ENCODE data around the gene CDC45. TPM values are rescaled to one million over a fixed set of nuclear protein-coding genes. Genes with fewer than 3 reads are reported as not detected.

The CDC45 gene
- total RNA-seq, 1 experiment from 2014 or later, result 44.6 TPM

DNA sequence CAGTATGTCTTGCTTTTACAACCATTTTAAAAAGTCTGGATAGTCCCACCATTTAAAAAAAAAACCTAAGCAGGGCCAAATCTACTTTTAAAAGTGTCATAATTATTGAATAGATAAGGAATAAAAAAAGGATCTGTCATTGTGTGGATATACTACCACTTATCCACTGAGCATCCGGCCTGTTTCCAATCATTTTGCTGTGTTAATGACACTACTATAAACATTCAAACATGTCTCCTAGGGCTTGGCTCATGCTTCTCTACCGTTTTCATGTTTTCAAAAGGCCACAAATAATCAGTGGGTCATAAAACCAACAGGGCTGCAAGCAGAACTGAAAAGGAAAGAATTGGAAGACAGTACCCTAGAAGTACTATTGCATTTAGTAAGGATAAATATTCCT, 19.7 kb upstream of the CDC45 start:
- H3K36me3 ChIP-seq (ENCODE audit: control insufficient read depth, insufficient read depth, low read length), result peaks cover 1% of the 10 kb centered on the region; the same call in 1 of the 2 replicates
- Mint-ChIP-seq H3K4me1 (ENCODE audit: low read depth, unreplicated experiment) (no peaks in the 10 kb centered on the region), H3K4me3 (ENCODE audit: unreplicated experiment) (no peak overlapping the region), H3K36me3 (ENCODE audit: insufficient read depth, unreplicated experiment) (peaks cover 64% of the 10 kb centered on the region), H3K27me3 (ENCODE audit: insufficient read depth, unreplicated experiment) (no peaks in the 10 kb centered on the region), H3K9me3 (ENCODE audit: unreplicated experiment) (no peaks in the 10 kb centered on the region), H3K27ac (ENCODE audit: unreplicated experiment) (no peak overlapping the region)
- H3K27me3 ChIP-seq (replicated peaks; ENCODE audit: control insufficient read depth, insufficient read depth, low read length), result no peaks in the 10 kb centered on the region
- DNase-seq, result no peak
- ChIA-PET CTCF (no interaction called here), POLR2A (no interaction called here)
- H3K4me3 ChIP-seq (ENCODE audit: low read depth, low read length), result no peak overlapping the region
- H3K4me1 ChIP-seq, result no peaks in the 10 kb centered on the region
- intact Hi-C loops (cut with micrococcal nuclease; ENCODE audit: unreplicated experiment), result no loop called here
- no peaks in the 10 kb centered on the region for H3K9me3 ChIP-seq
- TF ChIP-seq CTCF (IDR thresholded peaks at IDR 0.05; ENCODE audit: insufficient read depth in 1 of 2, low read depth in 1 of 2, low read length in 1 of 2, severe bottlenecking in 1 of 2, unreplicated experiment in 1 of 2), result no peak
- BruUV-seq (replicated peaks), result no TSS peak

DNA sequence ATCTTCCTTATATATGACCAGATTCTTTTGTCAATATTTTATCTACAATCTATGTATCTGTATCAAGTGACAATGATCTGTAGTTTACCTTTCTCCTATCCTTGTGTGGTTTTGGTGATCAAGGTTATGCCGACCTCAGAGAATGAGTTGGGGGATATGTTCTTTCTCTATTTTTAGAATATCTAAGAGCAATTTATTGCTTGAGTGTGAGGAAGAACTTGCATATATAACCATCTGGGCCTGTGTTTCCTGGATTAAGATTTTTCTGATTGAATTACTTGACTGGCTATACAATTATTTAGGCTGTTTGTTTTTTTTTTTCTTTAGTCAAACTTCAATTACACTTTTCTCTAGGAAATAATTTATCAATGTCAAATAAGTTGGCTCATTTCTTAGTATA, 18.2 kb upstream of the CDC45 start:
- no peak for DNase-seq
- H3K4me3 Mint-ChIP-seq (ENCODE audit: unreplicated experiment), result no peak overlapping the region
- ChIA-PET POLR2A (no interaction called here), CTCF (interaction anchor here (0.6 kb wide), 1 partner anchor 29 kb away, joined by 3 read pairs; no protein-coding TSS in a partner anchor)
- Histone ChIP-seq H3K9me3 (no peaks in the 10 kb centered on the region), H3K4me3 (ENCODE audit: low read depth, low read length) (no peak overlapping the region), H3K4me1 (no peaks in the 10 kb centered on the region), H3K36me3 (ENCODE audit: control insufficient read depth, insufficient read depth, low read length) (peaks cover 1% of the 10 kb centered on the region; the same call in 1 of the 2 replicates), H3K27me3 (replicated peaks; ENCODE audit: control insufficient read depth, insufficient read depth, low read length) (no peaks in the 10 kb centered on the region)
- TF ChIP-seq CTCF (IDR thresholded peaks at IDR 0.05; ENCODE audit: insufficient read depth in 1 of 2, low read depth in 1 of 2, low read length in 1 of 2, severe bottlenecking in 1 of 2, unreplicated experiment in 1 of 2), result no peak
- no peaks in the 10 kb centered on the region for H3K4me1 Mint-ChIP-seq (ENCODE audit: low read depth, unreplicated experiment)
- H3K27me3 Mint-ChIP-seq (ENCODE audit: insufficient read depth, unreplicated experiment), result no peaks in the 10 kb centered on the region
- intact Hi-C loops (cut with micrococcal nuclease; ENCODE audit: unreplicated experiment), result no loop called here
- H3K36me3 Mint-ChIP-seq (ENCODE audit: insufficient read depth, unreplicated experiment), result peaks cover 64% of the 10 kb centered on the region
- H3K9me3 Mint-ChIP-seq (ENCODE audit: unreplicated experiment), result no peaks in the 10 kb centered on the region
- BruUV-seq (replicated peaks), result no TSS peak
- H3K27ac Mint-ChIP-seq (ENCODE audit: unreplicated experiment), result no peak overlapping the region

- no peak overlapping the region for H3K4me3 Mint-ChIP-seq (ENCODE audit: unreplicated experiment)
- peaks cover 57% of the 10 kb centered on the region for H3K36me3 Mint-ChIP-seq (ENCODE audit: insufficient read depth, unreplicated experiment)
- no peaks in the 10 kb centered on the region for H3K4me1 Mint-ChIP-seq (ENCODE audit: low read depth, unreplicated experiment)
- Histone ChIP-seq H3K4me1 (no peaks in the 10 kb centered on the region), H3K36me3 (ENCODE audit: control insufficient read depth, insufficient read depth, low read length) (peaks cover 4% of the 10 kb centered on the region), H3K4me3 (ENCODE audit: low read depth, low read length) (no peak overlapping the region), H3K27me3 (replicated peaks; ENCODE audit: control insufficient read depth, insufficient read depth, low read length) (no peaks in the 10 kb centered on the region), H3K9me3 (no peaks in the 10 kb centered on the region)
- ChIA-PET CTCF (no interaction called here), POLR2A (no interaction called here)
- no peaks in the 10 kb centered on the region for H3K9me3 Mint-ChIP-seq (ENCODE audit: unreplicated experiment)
- intact Hi-C loops (cut with micrococcal nuclease; ENCODE audit: unreplicated experiment), result no loop called here
- H3K27ac Mint-ChIP-seq (ENCODE audit: unreplicated experiment), result no peak overlapping the region
- no peaks in the 10 kb centered on the region for H3K27me3 Mint-ChIP-seq (ENCODE audit: insufficient read depth, unreplicated experiment)
- no peak for TF ChIP-seq CTCF (IDR thresholded peaks at IDR 0.05; ENCODE audit: insufficient read depth in 1 of 2, low read depth in 1 of 2, low read length in 1 of 2, severe bottlenecking in 1 of 2, unreplicated experiment in 1 of 2)
- DNase-seq, result no peak
- TSS peak; percentile 8 for BruUV-seq (replicated peaks)
These were observed 16.7 kb upstream of the CDC45 start for GRCh38 chr22:19463008-19463407.
